Hematopoietic multipotent progenitor cell treated with erythropoietin and hydrocortisone succinate and interleukin-3 and kit ligand, for 4 days (in vitro differentiated cells): Measurements from ENCODE around the gene PARM1.

Experiments used
- DNase-seq: peaks from one replicate; pipeline ENCODE4 v3.0.0-alpha.2; 2015

Gene PARM1

GRCh38 chr4:75035321-75035720 lies 102.4 kb downstream of the PARM1 start:
- no peak for DNase-seq

DNA sequence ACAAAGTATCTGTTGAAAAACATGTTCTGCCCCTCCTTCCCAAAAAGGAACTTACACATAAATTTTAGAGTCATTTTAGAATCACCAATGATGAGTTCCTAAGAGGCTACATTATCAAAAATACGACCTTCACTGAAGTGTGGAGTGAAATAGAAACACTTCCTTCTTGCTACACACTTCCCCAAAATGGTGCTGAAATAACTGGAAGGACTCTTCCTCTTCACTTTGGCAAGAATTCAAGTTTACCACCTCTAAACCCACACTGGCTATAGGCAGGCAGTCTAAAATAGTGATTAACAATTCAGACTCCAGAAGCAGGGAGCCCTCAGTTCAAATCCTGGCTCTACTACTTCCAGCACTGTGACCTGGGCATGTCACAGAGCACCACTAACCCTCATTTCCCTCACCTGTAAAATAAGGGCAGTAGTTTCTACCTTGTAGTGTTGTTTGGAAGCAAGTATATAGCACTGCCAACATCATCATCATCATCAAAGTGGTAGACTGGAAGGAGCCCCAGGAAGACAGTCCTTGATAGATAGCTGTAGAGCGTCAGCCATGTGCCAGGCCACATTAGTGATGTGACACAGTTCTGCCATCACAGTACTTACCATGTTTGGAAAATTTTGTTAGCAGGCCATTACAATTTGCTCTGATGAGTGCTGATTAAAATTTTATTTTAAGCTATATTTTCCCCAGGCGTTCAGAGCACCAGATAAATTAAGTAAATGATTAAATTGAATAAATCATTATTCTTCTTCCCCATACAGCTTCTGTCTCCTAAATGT lies 103.3 kb downstream of the PARM1 start:
- DNase-seq, result peak; percentile 50

DNA sequence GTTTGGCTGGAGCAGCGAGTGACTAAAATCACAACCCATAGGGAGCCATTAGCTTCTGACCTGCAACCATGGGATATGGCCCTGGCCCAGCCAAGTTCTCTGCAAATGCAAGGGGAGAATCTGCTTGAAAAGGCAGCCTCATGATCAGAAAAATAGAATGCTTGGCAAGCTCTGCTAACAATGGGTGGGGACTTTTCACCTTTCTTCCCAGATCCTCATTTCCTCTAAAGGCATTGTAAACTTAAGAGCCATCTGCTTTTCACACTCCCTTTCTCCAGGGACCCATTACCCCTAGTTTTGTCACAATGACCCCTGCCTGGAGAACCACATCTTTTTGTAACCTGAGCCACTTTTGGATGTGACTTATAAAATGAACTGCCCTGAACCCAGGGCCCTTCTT lies 104.3 kb downstream of the PARM1 start:
- no peak for DNase-seq

GRCh38 chr4:75038376-75038775 lies 105.5 kb downstream of the PARM1 start:
- DNase-seq, result no peak

DNA sequence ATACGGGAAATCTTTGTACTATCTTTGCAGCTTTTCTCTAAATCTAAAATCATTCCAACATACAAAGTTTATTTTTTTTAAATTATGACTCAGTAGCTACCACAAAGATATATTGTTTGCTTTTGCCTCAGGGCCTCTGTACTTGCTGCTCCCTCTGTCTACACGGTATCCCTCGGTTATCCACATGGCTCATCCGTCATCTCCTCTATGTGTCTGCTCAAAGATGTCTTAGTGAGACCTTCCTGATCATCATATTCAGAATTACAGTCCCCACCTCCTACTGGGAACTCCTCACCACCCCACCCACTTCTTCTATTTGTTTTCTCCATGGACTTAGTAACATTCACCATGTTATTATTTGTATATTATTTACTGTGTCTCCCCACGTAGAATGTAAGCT lies 107.8 kb downstream of the PARM1 start:
- DNase-seq, result no peak

GRCh38 chr4:75042601-75043208 lies 109.8 kb downstream of the PARM1 start:
- no peak for DNase-seq

DNA sequence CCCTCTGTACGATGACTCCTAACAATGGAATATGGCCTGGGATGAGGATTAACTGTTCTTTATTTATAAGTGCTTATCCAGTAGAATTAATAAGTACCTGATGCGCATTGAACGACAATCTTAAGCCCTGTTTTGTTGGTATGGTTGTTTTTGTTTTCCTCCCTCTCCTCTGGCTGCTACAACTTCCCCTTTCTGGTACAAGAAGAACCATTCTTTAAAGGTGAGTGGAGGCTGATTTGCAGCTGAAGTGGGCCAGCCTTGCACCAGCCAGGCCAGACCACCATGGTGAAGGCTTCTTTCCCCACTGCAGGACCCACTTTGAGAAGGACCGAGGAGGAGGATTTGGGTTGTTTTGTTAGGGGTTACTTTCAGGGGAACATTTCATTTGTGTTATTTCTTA lies 113.3 kb downstream of the PARM1 start:
- DNase-seq, result no peak

GRCh38 chr4:75046641-75047040 lies 113.7 kb downstream of the PARM1 start:
- no peak for DNase-seq

DNA sequence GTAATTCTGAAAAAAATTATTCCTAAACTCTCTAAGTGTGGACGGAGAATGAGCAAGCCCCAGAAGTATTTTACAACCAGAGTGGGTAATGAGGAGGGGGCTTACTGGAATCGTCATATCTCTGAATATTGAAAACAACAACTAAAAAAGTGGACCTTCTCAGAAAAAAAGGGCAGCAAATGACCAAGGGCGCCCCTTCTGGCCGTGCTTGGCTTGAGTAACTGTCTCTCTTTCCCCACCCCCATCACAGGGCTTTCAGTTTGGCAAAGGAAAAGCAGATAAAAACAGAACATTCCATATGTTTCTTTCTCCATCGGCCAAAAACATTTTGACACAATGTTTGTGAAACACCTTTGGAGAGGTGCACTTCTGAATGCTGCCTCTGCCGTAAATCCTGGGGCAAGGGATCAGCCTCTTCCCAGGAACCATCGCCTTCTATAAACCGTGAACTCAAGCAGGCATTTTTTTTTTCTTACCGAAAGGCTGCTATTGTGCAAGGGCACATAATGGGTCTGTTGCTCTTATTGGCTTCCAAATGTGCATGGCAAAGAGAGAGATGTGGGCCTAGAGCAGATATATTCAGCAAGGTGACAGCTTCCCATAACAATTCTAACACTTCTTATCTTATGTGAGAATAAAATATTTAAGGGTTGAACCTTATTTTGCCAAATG lies 115.4 kb downstream of the PARM1 start:
- DNase-seq, result no peak

GRCh38 chr4:75051431-75051830 lies 118.5 kb downstream of the PARM1 start:
- no peak for DNase-seq

DNA sequence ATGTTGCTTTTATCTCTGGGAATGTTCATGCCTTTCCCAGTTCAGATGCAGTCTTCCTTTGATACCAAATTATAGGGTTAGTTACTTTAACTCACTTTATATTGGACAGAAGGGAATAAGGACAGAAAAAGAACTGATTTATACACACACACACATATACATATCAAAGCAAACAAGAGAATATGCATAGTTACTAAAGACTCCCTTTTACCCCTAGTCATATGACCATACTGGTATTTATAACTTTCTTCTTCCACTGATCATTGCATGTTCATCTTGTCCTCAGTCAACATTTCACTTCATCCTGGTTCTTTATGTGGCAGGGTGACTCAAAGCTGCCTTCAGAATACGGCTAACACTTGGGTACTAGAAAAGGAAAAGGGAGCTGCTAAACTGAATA lies 120.4 kb downstream of the PARM1 start:
- no peak for DNase-seq

- no peak for DNase-seq
Measured at GRCh38 chr4:75054078-75054477, 121.2 kb downstream of the PARM1 start.

- no peak for DNase-seq
Measured at GRCh38 chr4:75056277-75056676, 123.4 kb downstream of the PARM1 start.

- no peak for DNase-seq
Measured at GRCh38 chr4:75057369-75057768, 124.5 kb downstream of the PARM1 start.

- DNase-seq, result no peak
Measured at GRCh38 chr4:75058486-75058885, 125.6 kb downstream of the PARM1 start.

DNA sequence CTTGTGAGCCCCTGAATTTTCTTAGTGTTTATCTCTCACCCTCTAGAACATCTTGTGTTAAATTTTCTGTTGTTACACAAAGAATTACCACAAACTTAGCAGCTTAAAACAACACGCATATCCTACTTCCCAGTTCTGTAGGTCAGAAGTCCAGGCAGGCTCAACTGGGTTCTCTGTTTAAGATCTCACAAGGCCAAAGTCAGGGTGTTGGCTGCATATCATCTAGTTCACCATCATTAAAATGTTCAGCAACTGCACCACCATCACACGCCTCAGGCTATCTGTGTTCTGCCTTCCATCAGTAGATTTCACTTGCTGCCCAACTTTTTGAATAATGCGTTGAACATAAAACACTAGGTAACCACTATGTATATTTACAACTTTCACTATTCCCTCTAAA lies 130.5 kb downstream of the PARM1 start:
- DNase-seq, result no peak

- DNase-seq, result no peak
Measured at GRCh38 chr4:75065909-75066308, 133.0 kb downstream of the PARM1 start.

- no peak for DNase-seq
Measured at GRCh38 chr4:75069493-75070074, 136.7 kb downstream of the PARM1 start.

- no peak for DNase-seq
Measured at GRCh38 chr4:75071317-75071716, 138.4 kb downstream of the PARM1 start.

GRCh38 chr4:75080888-75081287 lies 148.0 kb downstream of the PARM1 start:
- DNase-seq, result no peak

- DNase-seq, result no peak
Measured at GRCh38 chr4:75081561-75081960, 148.6 kb downstream of the PARM1 start.

DNA sequence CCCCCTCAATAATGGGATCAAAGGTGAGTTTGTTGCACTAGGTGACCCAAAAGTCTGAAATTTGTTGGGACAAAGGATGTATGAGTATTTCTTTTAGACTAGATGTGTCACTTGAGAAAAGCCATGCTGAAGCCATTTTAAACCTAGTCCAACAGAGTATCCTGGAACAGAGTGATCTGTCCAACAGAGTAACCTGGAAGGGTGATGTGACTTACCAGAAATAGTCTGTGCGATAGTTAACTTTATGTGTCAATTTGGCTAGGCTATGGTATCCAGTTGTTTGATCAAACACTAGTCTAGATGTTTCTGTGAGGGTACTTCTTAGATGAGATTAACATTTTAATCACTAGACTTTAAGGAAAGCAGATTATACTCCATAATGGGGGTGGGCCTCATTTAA lies 154.5 kb downstream of the PARM1 start:
- no peak for DNase-seq

DNA sequence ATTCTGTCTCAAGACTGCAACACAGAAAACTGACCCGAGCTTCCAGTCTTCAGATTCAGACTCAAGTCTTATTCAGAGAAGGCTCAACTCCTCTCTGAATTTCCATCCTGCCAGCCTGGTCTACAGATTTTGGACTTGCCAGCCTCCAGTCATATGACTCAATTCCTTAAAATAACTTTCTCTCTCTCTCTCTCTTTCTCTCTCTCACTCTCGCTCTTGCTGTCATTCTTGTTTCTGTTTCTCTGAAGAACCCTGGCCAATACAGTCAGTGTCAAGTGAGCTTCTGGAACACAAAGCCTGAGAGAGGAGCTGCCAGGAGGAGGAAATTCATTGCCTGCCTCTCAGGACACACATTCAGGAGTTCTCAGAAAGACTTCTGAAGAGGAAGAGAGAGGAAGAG lies 154.9 kb downstream of the PARM1 start:
- no peak for DNase-seq

- DNase-seq, result no peak
Measured at GRCh38 chr4:75089206-75089605, 156.3 kb downstream of the PARM1 start.
